Thoracic aorta (tissue), 2 donors: ENCODE data around the gene FGF23. TPM values are rescaled to one million over a fixed set of nuclear protein-coding genes. Genes with fewer than 3 reads are reported as not detected.

Source experiments
- ATAC-seq: fragments of 150-250 bp; one replicate; pipeline ENCODE4 v1.8.0; 2017; ENCODE audit warnings: low read depth; ENCODE audit not compliant: insufficient number of reproducible peaks, low FRiP score
- DNase-seq: peaks from one replicate; pipeline ENCODE4 v3.0.0-alpha.2; 2020; ENCODE audit warnings: low spot score
- H3K27ac ChIP-seq, 2 donors: fragments of 200-600 bp; sonication (generic); 1 replicate in 1 of 2; 2 replicates in 1 of 2; pipeline ENCODE4 v1.5.1; 2016; ENCODE audit warnings: mild to moderate bottlenecking in 2 of 2, moderate library complexity in 2 of 2
- H3K27me3 ChIP-seq: fragments of 200-600 bp; sonication (generic); replicated peaks from 2 replicates; pipeline ENCODE4 v1.6.0; 2016; ENCODE audit warnings: mild to moderate bottlenecking; ENCODE audit not compliant: insufficient read depth
- H3K36me3 ChIP-seq: fragments of 200-600 bp; sonication (generic); one replicate; pipeline ENCODE4 v1.5.1; 2016
- H3K4me1 ChIP-seq, 2 donors: fragments of 200-600 bp; sonication (generic); 1 replicate in 1 of 2; 2 replicates in 1 of 2; pipeline versions ENCODE4 v1.5.1 to v1.6.0; 2016; ENCODE audit warnings: low read depth in 2 of 2, mild to moderate bottlenecking in 1 of 2; ENCODE audit not compliant: control insufficient read depth in 1 of 2
- H3K4me3 ChIP-seq: fragments of 200-600 bp; sonication (generic); 2 replicates; pipeline ENCODE4 v1.5.1; 2016; ENCODE audit warnings: mild to moderate bottlenecking
- H3K9me3 ChIP-seq: fragments of 200-600 bp; sonication (generic); 2 replicates; pipeline ENCODE4 v1.5.1; 2016
- CTCF ChIP-seq: fragments of 200-600 bp; sonication (generic); IDR thresholded peaks from one replicate; pipeline ENCODE4 v1.5.1; 2019; ENCODE audit warnings: antibody characterized with exemption
- total RNA-seq, 2 donors: library from RNA; depleted of rRNA; stranded (reverse); fragments of >200 nt; gene quantifications; one replicate each; pipeline versions ENCODE4 v1.1.0 to v1.2.3, GENCODE V29; 2016

The FGF23 gene
- total RNA-seq, 2 donors from 2014 or later, result not detected

GRCh38 chr12:4331221-4331620 lies 48.3 kb downstream of the FGF23 start:
- Histone ChIP-seq H3K27me3 (no peaks in the 10 kb centered on the region), H3K4me1 (peaks cover 0 to 10% of the 10 kb centered on the region in 2 donors), H3K36me3 (peaks cover 6% of the 10 kb centered on the region), H3K9me3 (no peaks in the 10 kb centered on the region), H3K4me3 (no peak overlapping the region), H3K27ac (no peak overlapping the region)
- TF ChIP-seq CTCF, result no peak
- no peak for DNase-seq
- no peak for ATAC-seq

GRCh38 chr12:4330203-4330602 lies 49.3 kb downstream of the FGF23 start:
- Histone ChIP-seq H3K27ac (no peak overlapping the region), H3K4me1 (peaks cover 0 to 10% of the 10 kb centered on the region in 2 donors), H3K36me3 (peaks cover 6% of the 10 kb centered on the region), H3K4me3 (no peak overlapping the region), H3K9me3 (no peaks in the 10 kb centered on the region), H3K27me3 (no peaks in the 10 kb centered on the region)
- TF ChIP-seq CTCF, result no peak
- DNase-seq, result no peak
- no peak for ATAC-seq

GRCh38 chr12:4327293-4327692 lies 52.2 kb downstream of the FGF23 start:
- ATAC-seq (no peak), DNase-seq (no peak)
- no peaks in the 10 kb centered on the region for H3K36me3 ChIP-seq
- no peak for TF ChIP-seq CTCF
- H3K9me3 ChIP-seq, result no peaks in the 10 kb centered on the region
- H3K4me1 ChIP-seq, result peaks cover 3 to 12% of the 10 kb centered on the region in 2 donors
- H3K27me3 ChIP-seq, result no peaks in the 10 kb centered on the region
- H3K4me3 ChIP-seq, result no peak overlapping the region
- no peak overlapping the region for H3K27ac ChIP-seq

- H3K27me3 ChIP-seq, result no peaks in the 10 kb centered on the region
- no peak for DNase-seq
- ATAC-seq, result no peak
- H3K4me3 ChIP-seq, result no peak overlapping the region
- H3K9me3 ChIP-seq, result no peaks in the 10 kb centered on the region
- no peak overlapping the region for H3K27ac ChIP-seq
- H3K36me3 ChIP-seq, result no peaks in the 10 kb centered on the region
- TF ChIP-seq CTCF, result no peak
- peaks cover 9 to 11% of the 10 kb centered on the region in 2 donors for H3K4me1 ChIP-seq
Observed at GRCh38 chr12:4325966-4326365, 53.5 kb downstream of the FGF23 start.

GRCh38 chr12:4324366-4324765 lies 55.1 kb downstream of the FGF23 start:
- Histone ChIP-seq H3K27me3 (no peaks in the 10 kb centered on the region), H3K4me1 (peaks cover 9 to 10% of the 10 kb centered on the region in 2 donors), H3K9me3 (no peaks in the 10 kb centered on the region), H3K36me3 (no peaks in the 10 kb centered on the region), H3K4me3 (no peak overlapping the region), H3K27ac (no peak overlapping the region)
- no peak for DNase-seq
- no peak for ATAC-seq
- no peak for TF ChIP-seq CTCF
